IMR-90 (cell line): ENCODE measurements around the gene CMTM1. TPM values are rescaled to one million over a fixed set of nuclear protein-coding genes. Genes with fewer than 3 reads are reported as not detected.

Experiments used
- ATAC-seq: fragments of 200-7000 bp; cut with Tn5 transposase; 2 replicates; pipeline ENCODE4 v1.9.1; 2020; ENCODE audit warnings: low read depth, mild to moderate bottlenecking, moderate library complexity
- BruUV-seq: library from RNA; stranded (reverse); fragments of 400-500 nt; replicated peaks from 2 replicates; lab custom pipeline; 2021; lab: Mats Ljungman, UMichigan
- CTCF ChIA-PET: fragments of 300-600 bp; formaldehyde crosslinking; extraction: SDS; loops from one replicate; lab custom pipeline; 2021; ENCODE audit warnings: antibody characterized with exemption; lab: Yijun Ruan, JAX
- POLR2A ChIA-PET: fragments of 300-600 bp; sonication (Branson Sonifier 250); formaldehyde crosslinking; loops from one replicate; lab custom pipeline; 2022; ENCODE audit warnings: antibody characterized with exemption; ENCODE audit not compliant: unreplicated experiment; lab: Charles Lee
- DNase-seq: peaks from one replicate; pipeline ENCODE4 v3.0.0; 2013
- H2AFZ ChIP-seq: replicated peaks from 2 replicates; pipeline ENCODE3; 2013; ENCODE audit warnings: low read length, mild to moderate bottlenecking; ENCODE audit not compliant: poor library complexity
- H2AK5ac ChIP-seq: 2 replicates; pipeline ENCODE4 v1.6.1; 2013; ENCODE audit warnings: low read depth, low read length, inconsistent platforms
- H2AK9ac ChIP-seq: replicated peaks from 2 replicates; pipeline ENCODE3; 2013; ENCODE audit warnings: mild to moderate bottlenecking, low read depth, low read length, moderate library complexity; ENCODE audit not compliant: poor library complexity
- H2BK120ac ChIP-seq: 2 replicates; pipeline ENCODE4 v1.6.1; 2013; ENCODE audit warnings: low read depth, low read length, inconsistent platforms
- H2BK15ac ChIP-seq: 3 replicates; pipeline ENCODE4 v1.6.1; 2013; ENCODE audit warnings: low read depth, low read length, inconsistent platforms
- H2BK20ac ChIP-seq: 2 replicates; pipeline ENCODE4 v1.6.1; 2013; ENCODE audit warnings: low read depth, mild to moderate bottlenecking, inconsistent platforms, low read length, moderate library complexity
- H2BK5ac ChIP-seq: 2 replicates; pipeline ENCODE4 v1.6.1; 2013; ENCODE audit warnings: mild to moderate bottlenecking, low read depth, low read length, inconsistent platforms; ENCODE audit not compliant: poor library complexity, severe bottlenecking
- H3K14ac ChIP-seq: replicated peaks from 2 replicates; pipeline ENCODE4 v1.6.1; 2013; ENCODE audit warnings: low read depth, low read length, inconsistent platforms
- H3K18ac ChIP-seq: 2 replicates; pipeline ENCODE4 v1.6.1; 2013; ENCODE audit warnings: low read depth, low read length, control low read depth
- H3K23ac ChIP-seq: 2 replicates; pipeline ENCODE4 v1.6.1; 2013; ENCODE audit warnings: low read depth, low read length, inconsistent platforms
- H3K27ac ChIP-seq: 2 replicates; pipeline ENCODE4 v1.5.1; 2013; ENCODE audit warnings: mild to moderate bottlenecking, control low read depth, low read length; ENCODE audit not compliant: insufficient read depth
- H3K27me3 ChIP-seq: 2 replicates; pipeline ENCODE4 v1.6.1; 2013; ENCODE audit warnings: low read length; ENCODE audit not compliant: control insufficient read depth, insufficient read depth
- H3K36me3 ChIP-seq: 2 replicates; pipeline ENCODE4 v1.6.1; 2013; ENCODE audit warnings: low read length, mixed read lengths; ENCODE audit not compliant: control insufficient read depth, insufficient read depth
- H3K4ac ChIP-seq: 2 replicates; pipeline ENCODE4 v1.6.1; 2013; ENCODE audit warnings: low read depth, low read length, inconsistent platforms
- H3K4me1 ChIP-seq: 2 replicates; pipeline ENCODE4 v1.6.1; 2013; ENCODE audit warnings: low read length, mixed read lengths; ENCODE audit not compliant: control insufficient read depth, insufficient read depth
- H3K4me2 ChIP-seq: 2 replicates; pipeline ENCODE4 v1.6.1; 2013; ENCODE audit warnings: low read depth, mild to moderate bottlenecking, control low read depth, low read length, moderate library complexity
- H3K4me3 ChIP-seq: 2 replicates; pipeline ENCODE4 v1.5.1; 2013; ENCODE audit warnings: low read depth, mild to moderate bottlenecking, control low read depth, low read length, moderate library complexity; ENCODE audit not compliant: insufficient read depth
- H3K56ac ChIP-seq: 2 replicates; pipeline ENCODE4 v1.6.1; 2013; ENCODE audit warnings: low read length, inconsistent platforms; ENCODE audit not compliant: insufficient read depth; ENCODE audit errors: extremely low read depth
- H3K79me1 ChIP-seq, 2 experiments: 2 replicates each; pipeline ENCODE4 v1.6.1; 2013; ENCODE audit warnings: low read length in 2 of 2, inconsistent platforms in 1 of 2, low read depth in 1 of 2
- H3K9ac ChIP-seq: 2 replicates; pipeline ENCODE4 v1.6.1; 2013; ENCODE audit warnings: low read depth, low read length, control low read depth
- H3K9me1 ChIP-seq: 2 replicates; pipeline ENCODE4 v1.6.1; 2013; ENCODE audit warnings: low read length, inconsistent platforms; ENCODE audit not compliant: insufficient read depth
- H3K9me3 ChIP-seq: 2 replicates; pipeline ENCODE4 v1.6.1; 2013; ENCODE audit warnings: low read length; ENCODE audit not compliant: control insufficient read depth, insufficient read depth
- H4K20me1 ChIP-seq: 2 replicates; pipeline ENCODE4 v1.6.1; 2013; ENCODE audit warnings: low read length, inconsistent platforms; ENCODE audit not compliant: insufficient read depth
- H4K5ac ChIP-seq: 2 replicates; pipeline ENCODE4 v1.6.1; 2013; ENCODE audit warnings: mild to moderate bottlenecking, low read depth, low read length, control low read depth
- H4K8ac ChIP-seq, 2 experiments: 2 replicates each; pipeline ENCODE4 v1.6.1; 2013; ENCODE audit warnings: low read depth in 2 of 2, low read length in 2 of 2, control low read depth in 1 of 2, inconsistent platforms in 1 of 2
- H4K91ac ChIP-seq: 2 replicates; pipeline ENCODE4 v1.6.1; 2013; ENCODE audit warnings: low read depth, low read length, inconsistent platforms; ENCODE audit not compliant: insufficient read depth
- CEBPB ChIP-seq: IDR thresholded peaks from 2 replicates; pipeline ENCODE4 v1.6.1; 2012; ENCODE audit warnings: low read depth, low read length, improper control_type of control experiment
- CHD1 ChIP-seq: IDR thresholded peaks from 2 replicates; pipeline ENCODE4 v1.6.1; 2012; ENCODE audit warnings: low read depth, low read length, improper control_type of control experiment
- FOS ChIP-seq: fragments of 150-350 bp; IDR thresholded peaks from 2 replicates; pipeline ENCODE4 v1.6.1; 2016; ENCODE audit warnings: low read depth, low read length
- MAZ ChIP-seq: IDR thresholded peaks from 2 replicates; pipeline ENCODE4 v1.6.1; 2012; ENCODE audit warnings: low read depth, mild to moderate bottlenecking, low read length, improper control_type of control experiment, moderate library complexity, borderline replicate concordance
- MXI1 ChIP-seq: IDR thresholded peaks from 2 replicates; pipeline ENCODE4 v1.6.1; 2012; ENCODE audit warnings: low read depth, mild to moderate bottlenecking, low read length, moderate library complexity, borderline replicate concordance
- POLR2A ChIP-seq: IDR thresholded peaks from 2 replicates; pipeline ENCODE4 v1.6.1; 2012; ENCODE audit warnings: mild to moderate bottlenecking, low read depth, low read length
- RFX5 ChIP-seq: IDR thresholded peaks from 2 replicates; pipeline ENCODE4 v1.8.0; 2012; ENCODE audit warnings: low read depth, mild to moderate bottlenecking, low read length, moderate library complexity
- SMC3 ChIP-seq: fragments of 150-350 bp; IDR thresholded peaks from 2 replicates; pipeline ENCODE4 v1.6.1; 2016; ENCODE audit warnings: low read depth, mild to moderate bottlenecking, antibody characterized with exemption, low read length, moderate library complexity
- WGBS, 2 experiments: methylation state at CpG; one replicate each; pipeline versions ENCODE4 v1.1.5 to v1.1.7; 2013; ENCODE audit warnings: missing lambda C conversion rate in 2 of 2; ENCODE audit not compliant: insufficient read length in 1 of 2; ENCODE audit errors: extremely low coverage in 2 of 2; 5-methylcytosine and 5-hydroxymethylcytosine counted together
- dilution Hi-C: fragments of 300-500 bp; cut with HindIII; formaldehyde crosslinking; loops from one replicate; pipeline ENCODE4 v1.14.3; 2018; ENCODE audit warnings: low sequenced_read_pairs; ENCODE audit not compliant: unreplicated experiment
- in situ Hi-C: fragments of 300-500 bp; cut with MboI; formaldehyde crosslinking; loops from 3 replicates; pipeline ENCODE4 v1.14.3; 2019; ENCODE audit warnings: low sequenced_read_pairs, inconsistent platforms, mixed read lengths
- intact Hi-C: fragments of 100-400 bp; cut with micrococcal nuclease; formaldehyde crosslinking; loops from 2 replicates; pipeline ENCODE4 v1.10.0; 2022
- polyA plus RNA-seq, 3 experiments: library from polyadenylated mRNA; depleted of rRNA; stranded (reverse); fragments of >200 nt; gene quantifications; 2 replicates each; pipeline ENCODE4 v1.2.3, GENCODE V29; 2012; ENCODE audit warnings: low replicate concordance in 1 of 3
- total RNA-seq: library from RNA; depleted of rRNA; stranded (reverse); fragments of >200 nt; gene quantifications from 2 replicates; pipeline ENCODE4 v1.2.3, GENCODE V29; 2012
- TF ChIP-seq, protein P1 (sequence below): fragments of 150-350 bp; IDR thresholded peaks from 2 replicates; pipeline ENCODE4 v1.6.1; 2016; ENCODE audit warnings: low read depth, mild to moderate bottlenecking, low read length, moderate library complexity, borderline replicate concordance

Gene CMTM1
- total and polyA plus RNA-seq, 2 of the 4 experiments (the other 2 are of a cell fraction) = 0.54 to 2.1 TPM

DNA sequence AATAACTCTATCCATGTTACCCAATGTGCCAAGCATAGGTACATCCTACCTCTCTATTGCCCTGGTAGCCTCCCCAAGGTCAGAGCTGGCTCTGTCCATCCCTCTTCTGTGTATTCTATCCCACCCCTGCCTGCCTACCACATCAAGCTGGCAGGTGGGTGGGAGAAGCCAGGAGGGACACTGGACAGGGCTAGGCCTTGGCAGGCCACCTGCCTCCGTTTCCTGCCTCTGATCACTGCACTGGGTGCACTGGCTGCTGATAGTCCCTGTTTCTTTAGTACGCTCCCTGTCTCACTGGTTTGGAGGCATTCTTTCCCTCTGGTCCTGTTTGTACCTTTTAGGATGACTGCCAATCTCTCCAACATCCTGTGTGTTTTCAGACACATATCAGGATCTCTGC is 29.0 kb upstream of the CMTM1 start:
- H3K27ac ChIP-seq = no peak overlapping the region
- H3K56ac ChIP-seq = no peak overlapping the region
- no peaks in the 10 kb centered on the region for H3K27me3 ChIP-seq
- in situ Hi-C loops = no loop called here
- no peaks in the 10 kb centered on the region for H4K20me1 ChIP-seq
- peaks cover 25% of the 10 kb centered on the region for H3K36me3 ChIP-seq
- ChIA-PET CTCF (no interaction called here), POLR2A (no interaction called here)
- no peak overlapping the region for H2AFZ ChIP-seq
- no TSS peak for BruUV-seq
- no peak overlapping the region for H3K9ac ChIP-seq
- no peak overlapping the region for H3K18ac ChIP-seq
- ATAC-seq = no peak
- no peak overlapping the region for H2BK15ac ChIP-seq
- H3K4me3 ChIP-seq = no peak overlapping the region
- TF ChIP-seq SMC3 = no peak
- TF ChIP-seq MXI1 = no peak
- TF ChIP-seq POLR2A = no peak
- TF ChIP-seq CEBPB = no peak
- no peak for TF ChIP-seq RFX5
- no peak for TF ChIP-seq CHD1
- no peak for TF ChIP-seq MAZ
- TF ChIP-seq, protein P1, sequence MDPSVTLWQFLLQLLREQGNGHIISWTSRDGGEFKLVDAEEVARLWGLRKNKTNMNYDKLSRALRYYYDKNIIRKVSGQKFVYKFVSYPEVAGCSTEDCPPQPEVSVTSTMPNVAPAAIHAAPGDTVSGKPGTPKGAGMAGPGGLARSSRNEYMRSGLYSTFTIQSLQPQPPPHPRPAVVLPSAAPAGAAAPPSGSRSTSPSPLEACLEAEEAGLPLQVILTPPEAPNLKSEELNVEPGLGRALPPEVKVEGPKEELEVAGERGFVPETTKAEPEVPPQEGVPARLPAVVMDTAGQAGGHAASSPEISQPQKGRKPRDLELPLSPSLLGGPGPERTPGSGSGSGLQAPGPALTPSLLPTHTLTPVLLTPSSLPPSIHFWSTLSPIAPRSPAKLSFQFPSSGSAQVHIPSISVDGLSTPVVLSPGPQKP = no peak
- no peak for TF ChIP-seq FOS
- no peak overlapping the region for H3K23ac ChIP-seq
- 92% methylated on average over 2 of the region's 2 CpGs; no CpG with 5 or more reads in 1 of the 2 experiments for WGBS, 2 experiments
- H3K14ac ChIP-seq = no peak overlapping the region
- no peak overlapping the region for H2AK5ac ChIP-seq
- intact Hi-C loops = no loop called here
- no peak overlapping the region for H2AK9ac ChIP-seq
- no peak overlapping the region for H3K4ac ChIP-seq
- no peak overlapping the region for H4K5ac ChIP-seq
- no peak for DNase-seq
- no peak overlapping the region for H2BK120ac ChIP-seq
- H3K79me1 ChIP-seq = no peaks in the 10 kb centered on the region
- H2BK20ac ChIP-seq = no peak overlapping the region
- H3K4me1 ChIP-seq = no peaks in the 10 kb centered on the region
- no peak overlapping the region for H2BK5ac ChIP-seq
- H3K9me3 ChIP-seq = no peaks in the 10 kb centered on the region
- peaks cover 7% of the 10 kb centered on the region; the same call in 1 of the 2 replicates for H3K9me1 ChIP-seq
- H4K8ac ChIP-seq = no peak overlapping the region
- dilution Hi-C loops = no loop called here
- no peak overlapping the region for H4K91ac ChIP-seq
- H3K4me2 ChIP-seq = no peak overlapping the region
